OCI-LY3 (cell line): ENCODE measurements around the gene GRIN2A.

Source experiments
- CTCF ChIP-seq: fragments of 200-600, 300-600 bp; sonication (generic); IDR thresholded peaks from 2 replicates; pipeline ENCODE4 v1.5.1; 2014; ENCODE audit warnings: antibody characterized with exemption, low read length, low read depth
- EZH2phosphoT487 ChIP-seq: fragments of 200-600 bp; shearing (Covaris generic); IDR thresholded peaks from 2 replicates; pipeline ENCODE4 v1.6.1; 2018; ENCODE audit warnings: antibody characterized with exemption, mixed run types, low read depth

- TF ChIP-seq CTCF (no peak), EZH2phosphoT487 (no peak)
Measured at GRCh38 chr16:9948933-9949332, 233.3 kb downstream of the GRIN2A start.
